Measurements from ENCODE around the gene SOX15.
A peak's percentile ranks its signal among the peaks of the same experiment; 100 is the strongest.

Gene SOX15

DNA sequence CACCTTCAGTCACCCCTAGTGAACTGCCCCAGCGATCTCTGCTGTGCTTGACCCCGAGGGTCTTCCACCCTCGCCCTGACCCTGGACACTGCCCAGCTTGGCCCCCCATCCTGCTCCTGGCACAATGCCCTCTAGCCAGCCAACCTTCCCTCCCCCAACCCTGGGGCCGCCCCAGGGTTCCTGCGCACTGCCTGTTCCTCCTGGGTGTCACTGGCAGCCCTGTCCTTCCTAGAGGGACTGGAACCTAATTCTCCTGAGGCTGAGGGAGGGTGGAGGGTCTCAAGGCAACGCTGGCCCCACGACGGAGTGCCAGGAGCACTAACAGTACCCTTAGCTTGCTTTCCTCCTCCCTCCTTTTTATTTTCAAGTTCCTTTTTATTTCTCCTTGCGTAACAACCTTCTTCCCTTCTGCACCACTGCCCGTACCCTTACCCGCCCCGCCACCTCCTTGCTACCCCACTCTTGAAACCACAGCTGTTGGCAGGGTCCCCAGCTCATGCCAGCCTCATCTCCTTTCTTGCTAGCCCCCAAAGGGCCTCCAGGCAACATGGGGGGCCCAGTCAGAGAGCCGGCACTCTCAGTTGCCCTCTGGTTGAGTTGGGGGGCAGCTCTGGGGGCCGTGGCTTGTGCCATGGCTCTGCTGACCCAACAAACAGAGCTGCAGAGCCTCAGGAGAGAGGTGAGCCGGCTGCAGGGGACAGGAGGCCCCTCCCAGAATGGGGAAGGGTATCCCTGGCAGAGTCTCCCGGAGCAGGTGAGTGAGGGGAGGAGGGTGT is 31.2 kb downstream of the SOX15 start, which contains the start of gene TNFSF13:
TNFSF13 (plus strand) TSS at position 207 of the 776 bp plus-strand sequence; CDS start at position 497, 290 bp downstream.
- Histone ChIP-seq H3K27ac (ENCODE audit: low read depth, low read length) (no peak within 1 kb of the TSS), H3K4me3 (ENCODE audit: low read length) (peak within 1 kb of the TSS; percentile 14; the same call in 1 of the 2 replicates)

DNA sequence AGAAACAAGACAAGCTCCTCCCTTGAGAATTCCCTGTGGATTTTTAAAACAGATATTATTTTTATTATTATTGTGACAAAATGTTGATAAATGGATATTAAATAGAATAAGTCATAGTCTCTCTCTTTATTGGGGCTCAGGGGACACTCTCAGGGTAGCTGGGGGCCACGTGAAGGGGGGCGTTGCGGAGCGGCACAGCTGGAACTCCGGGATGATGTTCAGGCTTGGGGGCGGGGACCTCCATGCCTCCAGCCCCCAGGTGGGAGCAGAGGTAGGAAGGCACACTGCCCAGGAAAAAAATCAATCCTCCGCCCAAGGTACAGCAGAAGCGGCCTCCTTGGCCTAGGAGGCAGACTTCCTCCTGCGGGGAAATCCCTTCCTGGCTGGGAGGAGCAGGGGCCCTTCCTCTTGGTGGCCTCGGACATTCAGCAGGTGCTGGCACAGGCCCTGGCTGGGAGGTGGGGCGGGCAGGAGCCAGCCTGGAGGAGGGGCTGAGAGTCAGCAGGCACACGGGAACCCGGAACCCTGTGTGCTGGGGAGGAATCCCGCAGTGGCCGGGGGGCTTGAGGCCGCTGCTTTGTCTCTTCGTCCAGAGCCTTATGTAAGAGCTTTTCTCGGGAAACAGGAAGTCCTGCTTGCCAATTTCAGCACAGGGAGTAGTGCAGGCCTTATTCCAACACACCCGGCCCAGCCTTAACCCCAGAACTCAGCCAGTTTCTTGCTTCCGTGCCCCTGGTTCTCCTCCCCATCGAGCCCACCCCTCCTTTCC is 31.9 kb downstream of the SOX15 start:
- Histone ChIP-seq H3K4me3 (ENCODE audit: low read length) (peak overlapping the region; percentile 14; the same call in 1 of the 2 replicates), H3K4me1 (ENCODE audit: control insufficient read depth, low read length) (peaks cover 34% of the 10 kb centered on the region), H3K4me2 (ENCODE audit: low read length) (peak overlapping the region; percentile 33; the same call in 1 of the 2 replicates)

More for the DNA sequence above, 31.2 kb downstream of the SOX15 start, which contains the start of gene TNFSF13:
- Histone ChIP-seq H3K27me3 (ENCODE audit: control insufficient read depth, low read length) (peaks cover 9% of the 10 kb centered on the region), H3K4me1 (ENCODE audit: control insufficient read depth, low read length) (peaks cover 42% of the 10 kb centered on the region), H3F3A (ENCODE audit: control insufficient read depth, insufficient read depth) (0 out of 2 replicates have a peak, but pooled peaks cover 3% of the 10 kb centered on the region), H3K9me2 (replicated peaks; ENCODE audit: control insufficient read depth, low read length) (no peaks in the 10 kb centered on the region), H4K20me1 (ENCODE audit: control insufficient read depth, insufficient read depth, low read depth, low read length) (no peaks in the 10 kb centered on the region), H3K36me3 (ENCODE audit: control insufficient read depth, low read length) (peaks cover 16% of the 10 kb centered on the region), H3K4me2 (ENCODE audit: low read length) (peak within 1 kb of the TSS; percentile 33; the same call in 1 of the 2 replicates), H3K79me2 (ENCODE audit: control insufficient read depth, low read length) (peaks cover 26% of the 10 kb centered on the region), H3K9me3 (ENCODE audit: control insufficient read depth, insufficient read depth, low read length) (no peaks in the 10 kb centered on the region)
- no peak for TF ChIP-seq EZH2phosphoT487 (IDR thresholded peaks at IDR 0.05; ENCODE audit: borderline replicate concordance, low read length)
- TF ChIP-seq, protein P1, sequence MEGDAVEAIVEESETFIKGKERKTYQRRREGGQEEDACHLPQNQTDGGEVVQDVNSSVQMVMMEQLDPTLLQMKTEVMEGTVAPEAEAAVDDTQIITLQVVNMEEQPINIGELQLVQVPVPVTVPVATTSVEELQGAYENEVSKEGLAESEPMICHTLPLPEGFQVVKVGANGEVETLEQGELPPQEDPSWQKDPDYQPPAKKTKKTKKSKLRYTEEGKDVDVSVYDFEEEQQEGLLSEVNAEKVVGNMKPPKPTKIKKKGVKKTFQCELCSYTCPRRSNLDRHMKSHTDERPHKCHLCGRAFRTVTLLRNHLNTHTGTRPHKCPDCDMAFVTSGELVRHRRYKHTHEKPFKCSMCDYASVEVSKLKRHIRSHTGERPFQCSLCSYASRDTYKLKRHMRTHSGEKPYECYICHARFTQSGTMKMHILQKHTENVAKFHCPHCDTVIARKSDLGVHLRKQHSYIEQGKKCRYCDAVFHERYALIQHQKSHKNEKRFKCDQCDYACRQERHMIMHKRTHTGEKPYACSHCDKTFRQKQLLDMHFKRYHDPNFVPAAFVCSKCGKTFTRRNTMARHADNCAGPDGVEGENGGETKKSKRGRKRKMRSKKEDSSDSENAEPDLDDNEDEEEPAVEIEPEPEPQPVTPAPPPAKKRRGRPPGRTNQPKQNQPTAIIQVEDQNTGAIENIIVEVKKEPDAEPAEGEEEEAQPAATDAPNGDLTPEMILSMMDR (IDR thresholded peaks at IDR 0.05; ENCODE audit: low read depth, low read length, poor library complexity, severe bottlenecking): no peak

DNA sequence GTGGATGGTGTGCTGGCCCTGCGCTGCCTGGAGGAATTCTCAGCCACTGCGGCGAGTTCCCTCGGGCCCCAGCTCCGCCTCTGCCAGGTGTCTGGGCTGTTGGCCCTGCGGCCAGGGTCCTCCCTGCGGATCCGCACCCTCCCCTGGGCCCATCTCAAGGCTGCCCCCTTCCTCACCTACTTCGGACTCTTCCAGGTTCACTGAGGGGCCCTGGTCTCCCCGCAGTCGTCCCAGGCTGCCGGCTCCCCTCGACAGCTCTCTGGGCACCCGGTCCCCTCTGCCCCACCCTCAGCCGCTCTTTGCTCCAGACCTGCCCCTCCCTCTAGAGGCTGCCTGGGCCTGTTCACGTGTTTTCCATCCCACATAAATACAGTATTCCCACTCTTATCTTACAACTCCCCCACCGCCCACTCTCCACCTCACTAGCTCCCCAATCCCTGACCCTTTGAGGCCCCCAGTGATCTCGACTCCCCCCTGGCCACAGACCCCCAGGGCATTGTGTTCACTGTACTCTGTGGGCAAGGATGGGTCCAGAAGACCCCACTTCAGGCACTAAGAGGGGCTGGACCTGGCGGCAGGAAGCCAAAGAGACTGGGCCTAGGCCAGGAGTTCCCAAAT is 32.6 kb downstream of the SOX15 start:
- TF ChIP-seq EZH2phosphoT487 (IDR thresholded peaks at IDR 0.05; ENCODE audit: borderline replicate concordance, low read length): no peak
- TF ChIP-seq, protein P1 (IDR thresholded peaks at IDR 0.05; ENCODE audit: low read depth, low read length, poor library complexity, severe bottlenecking): no peak
- Histone ChIP-seq H3K4me1 (ENCODE audit: control insufficient read depth, low read length) (peaks cover 29% of the 10 kb centered on the region), H3K9me3 (ENCODE audit: control insufficient read depth, insufficient read depth, low read length) (no peaks in the 10 kb centered on the region), H4K20me1 (ENCODE audit: control insufficient read depth, insufficient read depth, low read depth, low read length) (no peaks in the 10 kb centered on the region), H3K36me3 (ENCODE audit: control insufficient read depth, low read length) (peaks cover 2% of the 10 kb centered on the region), H3K27me3 (ENCODE audit: control insufficient read depth, low read length) (peaks cover 17% of the 10 kb centered on the region), H3K27ac (ENCODE audit: low read depth, low read length) (no peak overlapping the region), H3K9me2 (replicated peaks; ENCODE audit: control insufficient read depth, low read length) (no peaks in the 10 kb centered on the region), H3K4me3 (ENCODE audit: low read length) (no peak overlapping the region), H3F3A (ENCODE audit: control insufficient read depth, insufficient read depth) (0 out of 2 replicates have a peak, but pooled peaks cover 3% of the 10 kb centered on the region), H3K4me2 (ENCODE audit: low read length) (no peak overlapping the region), H3K79me2 (ENCODE audit: control insufficient read depth, low read length) (peaks cover 12% of the 10 kb centered on the region)

More for the DNA sequence above, 31.9 kb downstream of the SOX15 start:
- no peaks in the 10 kb centered on the region for H3K9me3 ChIP-seq (ENCODE audit: control insufficient read depth, insufficient read depth, low read length)
- no peaks in the 10 kb centered on the region for H3K9me2 ChIP-seq (replicated peaks; ENCODE audit: control insufficient read depth, low read length)
- peaks cover 17% of the 10 kb centered on the region for H3K27me3 ChIP-seq (ENCODE audit: control insufficient read depth, low read length)
- H3F3A ChIP-seq (ENCODE audit: control insufficient read depth, insufficient read depth): 0 out of 2 replicates have a peak, but pooled peaks cover 3% of the 10 kb centered on the region
- H4K20me1 ChIP-seq (ENCODE audit: control insufficient read depth, insufficient read depth, low read depth, low read length): no peaks in the 10 kb centered on the region
- H3K79me2 ChIP-seq (ENCODE audit: control insufficient read depth, low read length): peaks cover 19% of the 10 kb centered on the region
- no peak for TF ChIP-seq EZH2phosphoT487 (IDR thresholded peaks at IDR 0.05; ENCODE audit: borderline replicate concordance, low read length)
- TF ChIP-seq, protein P1 (IDR thresholded peaks at IDR 0.05; ENCODE audit: low read depth, low read length, poor library complexity, severe bottlenecking): no peak
- no peak overlapping the region for H3K27ac ChIP-seq (ENCODE audit: low read depth, low read length)
- peaks cover 8% of the 10 kb centered on the region for H3K36me3 ChIP-seq (ENCODE audit: control insufficient read depth, low read length)

All from DOHH2 (cell line).